GM19193 (cell line): ENCODE results near the gene DSG2.

ENCODE experiments used
- POLR2A ChIP-seq: IDR thresholded peaks from 4 replicates; pipeline ENCODE4 v1.6.1; 2011; ENCODE audit not compliant: insufficient read depth, insufficient read length; ENCODE audit errors: extremely low read depth

The DSG2 gene

GRCh38 chr18:31493171-31493570 is 4.8 kb upstream of the DSG2 start:
- no peak for TF ChIP-seq POLR2A

- no peak for TF ChIP-seq POLR2A
Observed at GRCh38 chr18:31493941-31494340, 4.0 kb upstream of the DSG2 start.

GRCh38 chr18:31497404-31497835 is 557 bp upstream of the DSG2 start:
- no peak for TF ChIP-seq POLR2A

GRCh38 chr18:31498574-31499524 is 872 bp downstream of the DSG2 start:
- no peak for TF ChIP-seq POLR2A

GRCh38 chr18:31500051-31500688 is 2.2 kb downstream of the DSG2 start:
- peak; percentile 36 for TF ChIP-seq POLR2A

- TF ChIP-seq POLR2A, result no peak
Observed at GRCh38 chr18:31503011-31503410, 5.0 kb downstream of the DSG2 start.

- no peak for TF ChIP-seq POLR2A
Observed at GRCh38 chr18:31504455-31505147, 6.6 kb downstream of the DSG2 start.

GRCh38 chr18:31505156-31505555 is 7.2 kb downstream of the DSG2 start:
- no peak for TF ChIP-seq POLR2A

GRCh38 chr18:31506024-31506742 is 8.2 kb downstream of the DSG2 start:
- TF ChIP-seq POLR2A, result no peak

GRCh38 chr18:31508781-31509180 is 10.8 kb downstream of the DSG2 start:
- no peak for TF ChIP-seq POLR2A

- no peak for TF ChIP-seq POLR2A
Observed at GRCh38 chr18:31509571-31509970, 11.6 kb downstream of the DSG2 start.

- TF ChIP-seq POLR2A, result no peak
Observed at GRCh38 chr18:31510319-31510718, 12.3 kb downstream of the DSG2 start.

GRCh38 chr18:31511098-31511497 is 13.1 kb downstream of the DSG2 start:
- TF ChIP-seq POLR2A, result no peak

- no peak for TF ChIP-seq POLR2A
Observed at GRCh38 chr18:31512203-31512764, 14.3 kb downstream of the DSG2 start.
